Measurements from ENCODE around the gene FAM78A. TPM values are rescaled to one million over a fixed set of nuclear protein-coding genes. Genes with fewer than 3 reads are reported as not detected.

Gene FAM78A
- total RNA-seq, 1 experiment from 2014 or later, result 3.4 TPM

DNA sequence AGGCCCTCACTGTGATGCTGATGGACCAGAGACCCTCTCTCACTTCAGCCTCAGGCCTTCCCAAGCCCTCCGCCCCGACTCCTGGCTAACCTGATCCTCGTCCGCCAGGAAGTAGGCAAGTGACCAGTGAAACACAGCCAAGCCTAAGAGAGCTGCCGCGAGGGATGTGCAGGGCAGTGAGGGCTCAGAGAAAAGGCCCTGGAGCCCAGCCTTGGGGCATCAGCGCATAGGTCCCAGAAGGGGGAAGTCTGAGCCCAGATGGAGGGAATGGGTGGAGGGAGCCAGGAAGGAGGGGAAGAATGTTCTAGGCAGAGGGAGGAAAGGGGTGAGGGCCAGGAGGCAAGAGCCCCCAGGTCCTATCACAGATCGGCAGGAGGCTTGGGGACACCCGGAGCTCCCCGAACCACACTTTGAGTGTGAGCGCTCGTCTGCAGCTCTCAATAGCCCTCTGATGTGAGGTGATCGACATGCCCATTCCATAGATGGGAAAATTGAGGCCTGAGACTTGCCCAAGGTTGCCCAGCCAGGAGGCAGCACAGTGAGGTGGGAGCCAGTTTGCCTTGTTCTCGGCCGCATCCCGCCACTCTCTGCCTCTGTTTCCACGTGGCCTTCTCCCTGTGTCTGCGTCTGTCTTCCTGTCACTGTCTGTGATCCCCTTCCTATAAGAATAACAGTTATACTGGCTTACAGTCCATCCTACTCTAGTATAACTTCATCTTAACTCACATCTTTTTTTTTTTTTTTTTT is 33.4 kb upstream of the FAM78A start:
- no peaks in the 10 kb centered on the region for H3K36me3 ChIP-seq (ENCODE audit: control insufficient read depth in 1 of 2, insufficient read depth in 2 of 2, low read length in 2 of 2)
- ATAC-seq (no peak), DNase-seq (ENCODE audit: low read depth, low spot score) (no peak)
- no peaks in the 10 kb centered on the region for H3K27me3 ChIP-seq (ENCODE audit: insufficient read depth, low read length)
- H2AFZ ChIP-seq (ENCODE audit: low read depth, low read length, poor library complexity, severe bottlenecking), result no peak overlapping the region
- H3K4me2 ChIP-seq (ENCODE audit: low read length), result no peak overlapping the region
- no peak overlapping the region for H3K9ac ChIP-seq (ENCODE audit: low read length)
- CTCF ChIA-PET, result no interaction called here
- no peaks in the 10 kb centered on the region for H4K20me1 ChIP-seq (ENCODE audit: insufficient read depth)
- no peak overlapping the region for H3K4me3 ChIP-seq (replicated peaks in 1 of 2; ENCODE audit: low read depth in 1 of 2, low read length in 2 of 2)
- TF ChIP-seq ATF3 (IDR thresholded peaks at IDR 0.05), result no peak
- no peak for TF ChIP-seq EZH2phosphoT487 (IDR thresholded peaks at IDR 0.05; ENCODE audit: borderline replicate concordance)
- no peak for TF ChIP-seq ZFX (IDR thresholded peaks at IDR 0.05)
- no peak for TF ChIP-seq SP1 (IDR thresholded peaks at IDR 0.05; ENCODE audit: low read depth)
- TF ChIP-seq TCF7L2 (IDR thresholded peaks at IDR 0.05; ENCODE audit: borderline replicate concordance, extremely low read depth, insufficient read depth, insufficient read length), result no peak
- no peak for TF ChIP-seq EZH2 (IDR thresholded peaks at IDR 0.05)
- no peak for TF ChIP-seq JUND (IDR thresholded peaks at IDR 0.05)
- no peak for TF ChIP-seq POLR2AphosphoS5 (IDR thresholded peaks at IDR 0.05; ENCODE audit: low read depth, low read length)
- TF ChIP-seq SRF (IDR thresholded peaks at IDR 0.05; ENCODE audit: low read depth), result no peak
- TF ChIP-seq ZBTB33 (IDR thresholded peaks at IDR 0.05; ENCODE audit: extremely low read depth, insufficient replicate concordance, low read length), result no peak
- no peak for TF ChIP-seq YY1 (IDR thresholded peaks at IDR 0.05; ENCODE audit: extremely low read depth, insufficient replicate concordance, low read depth, low read length)
- no peak for TF ChIP-seq CEBPB (IDR thresholded peaks at IDR 0.05; ENCODE audit: low read depth)
- TF ChIP-seq SIN3A (IDR thresholded peaks at IDR 0.05; ENCODE audit: low read depth), result no peak
- TF ChIP-seq ZNF274 (IDR thresholded peaks at IDR 0.05; ENCODE audit: low read depth, low read length), result no peak
- TF ChIP-seq FOSL1 (IDR thresholded peaks at IDR 0.05; ENCODE audit: low read depth), result no peak
- no peak for TF ChIP-seq MAX (IDR thresholded peaks at IDR 0.05)
- TF ChIP-seq EGR1 (IDR thresholded peaks at IDR 0.05; ENCODE audit: low read depth), result no peak
- TF ChIP-seq, protein P1, sequence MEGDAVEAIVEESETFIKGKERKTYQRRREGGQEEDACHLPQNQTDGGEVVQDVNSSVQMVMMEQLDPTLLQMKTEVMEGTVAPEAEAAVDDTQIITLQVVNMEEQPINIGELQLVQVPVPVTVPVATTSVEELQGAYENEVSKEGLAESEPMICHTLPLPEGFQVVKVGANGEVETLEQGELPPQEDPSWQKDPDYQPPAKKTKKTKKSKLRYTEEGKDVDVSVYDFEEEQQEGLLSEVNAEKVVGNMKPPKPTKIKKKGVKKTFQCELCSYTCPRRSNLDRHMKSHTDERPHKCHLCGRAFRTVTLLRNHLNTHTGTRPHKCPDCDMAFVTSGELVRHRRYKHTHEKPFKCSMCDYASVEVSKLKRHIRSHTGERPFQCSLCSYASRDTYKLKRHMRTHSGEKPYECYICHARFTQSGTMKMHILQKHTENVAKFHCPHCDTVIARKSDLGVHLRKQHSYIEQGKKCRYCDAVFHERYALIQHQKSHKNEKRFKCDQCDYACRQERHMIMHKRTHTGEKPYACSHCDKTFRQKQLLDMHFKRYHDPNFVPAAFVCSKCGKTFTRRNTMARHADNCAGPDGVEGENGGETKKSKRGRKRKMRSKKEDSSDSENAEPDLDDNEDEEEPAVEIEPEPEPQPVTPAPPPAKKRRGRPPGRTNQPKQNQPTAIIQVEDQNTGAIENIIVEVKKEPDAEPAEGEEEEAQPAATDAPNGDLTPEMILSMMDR (IDR thresholded peaks at IDR 0.05 in 2 of 3, conservative IDR thresholded peaks at IDR 0.05 in 1 of 3; ENCODE audit: borderline replicate concordance in 1 of 3, insufficient read depth in 1 of 3, low read depth in 2 of 3, low read length in 2 of 3), result no peak
- no peak for TF ChIP-seq CBX3 (IDR thresholded peaks at IDR 0.05; ENCODE audit: low read depth)
- no peak overlapping the region for H3K27ac ChIP-seq (ENCODE audit: low read depth, low read length)
- RAD21 ChIA-PET (ENCODE audit: low non-redundant PET in 1 of 2, low total read pairs in 2 of 2, uncharacterized antibody in 2 of 2, unreplicated experiment in 2 of 2), result no interaction called here
- BruUV-seq (replicated peaks), result no TSS peak
- intact Hi-C loops (cut with micrococcal nuclease), result no loop called here
- H3K9me2 ChIP-seq (ENCODE audit: insufficient read depth), result no peaks in the 10 kb centered on the region
- no peaks in the 10 kb centered on the region for H3K4me1 ChIP-seq (ENCODE audit: control insufficient read depth in 1 of 2, insufficient read depth in 2 of 2, low read length in 2 of 2)
- POLR2A ChIA-PET, result no interaction called here
- H3K9me3 ChIP-seq (ENCODE audit: control insufficient read depth in 1 of 2, insufficient read depth in 1 of 2, low read depth in 1 of 2, low read length in 2 of 2), result no peaks in the 10 kb centered on the region
- H3K79me2 ChIP-seq (ENCODE audit: insufficient read depth, low read length), result no peaks in the 10 kb centered on the region

Data from HCT116 (cell line).